NCI-H1048 (cell line): ENCODE measurements around the gene SLC35E1.
"Not testable (repeated sequence)": the region's sequence is repeated elsewhere in the genome, so short reads cannot be mapped to it uniquely, and the experiment has no call there.

ENCODE experiments used
- DNase-seq: peaks from one replicate; lab custom pipeline; 2025; lab: John Stamatoyannopoulos, UW

Gene SLC35E1

GRCh38 chr19:16543734-16544133, 28.5 kb downstream of the SLC35E1 start:
- DNase-seq = not testable (repeated sequence)

- DNase-seq = no peak
Measured at GRCh38 chr19:16542910-16543472, 29.2 kb downstream of the SLC35E1 start.

GRCh38 chr19:16542045-16542909, 29.9 kb downstream of the SLC35E1 start, which contains the start of gene CHERP:
TSS of gene CHERP (minus strand) at chr19:16542437. CDS start at chr19:16542378, 59 bp downstream.
- DNase-seq = peak; percentile 82

DNA sequence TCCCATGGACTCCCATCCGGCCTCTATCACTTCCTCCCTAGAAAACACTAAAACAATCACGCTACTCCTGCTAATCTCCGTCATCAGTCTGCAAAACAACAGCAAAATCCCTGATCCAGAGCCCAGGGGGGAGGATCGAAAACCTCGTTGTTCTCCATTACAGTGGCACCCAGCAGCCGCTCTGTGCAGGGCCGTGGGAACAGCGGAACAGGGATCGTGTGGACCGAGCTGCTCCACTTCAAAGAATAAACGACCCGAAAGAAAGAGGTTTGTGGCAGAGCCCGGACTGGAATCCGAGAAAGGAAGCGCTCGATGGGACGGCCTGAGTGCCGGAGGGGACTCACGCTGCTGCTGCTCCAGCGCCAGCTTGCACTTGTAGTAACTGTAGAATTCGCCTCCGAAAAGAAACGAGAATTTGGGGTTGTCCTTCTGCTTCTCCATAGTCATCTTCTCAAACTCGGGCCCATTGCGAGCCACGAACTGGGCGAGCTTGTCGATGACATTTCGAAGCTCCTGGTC, 30.6 kb downstream of the SLC35E1 start:
- no peak for DNase-seq

DNA sequence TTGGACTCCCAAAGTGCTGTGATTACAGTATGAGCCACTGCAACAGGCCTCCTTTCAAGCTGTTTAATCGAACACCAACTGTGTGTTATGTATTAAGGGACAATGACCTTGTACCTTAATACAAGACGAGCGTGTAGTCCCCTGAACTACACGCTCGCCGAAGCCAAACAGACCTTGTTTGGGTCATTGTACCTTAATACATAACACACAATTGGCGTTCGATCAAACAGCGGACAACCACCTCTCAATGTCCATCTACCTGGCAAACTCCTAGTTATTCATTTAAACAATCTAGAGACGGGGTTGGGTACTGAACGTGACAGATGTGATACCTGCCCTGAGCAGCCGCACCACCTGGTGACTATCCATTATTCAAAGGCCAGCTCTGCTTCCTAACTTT, 31.3 kb downstream of the SLC35E1 start:
- DNase-seq = no peak

GRCh38 chr19:16537111-16537510, 35.1 kb downstream of the SLC35E1 start:
- DNase-seq = no peak

GRCh38 chr19:16536130-16536529, 36.1 kb downstream of the SLC35E1 start:
- DNase-seq = no peak

DNA sequence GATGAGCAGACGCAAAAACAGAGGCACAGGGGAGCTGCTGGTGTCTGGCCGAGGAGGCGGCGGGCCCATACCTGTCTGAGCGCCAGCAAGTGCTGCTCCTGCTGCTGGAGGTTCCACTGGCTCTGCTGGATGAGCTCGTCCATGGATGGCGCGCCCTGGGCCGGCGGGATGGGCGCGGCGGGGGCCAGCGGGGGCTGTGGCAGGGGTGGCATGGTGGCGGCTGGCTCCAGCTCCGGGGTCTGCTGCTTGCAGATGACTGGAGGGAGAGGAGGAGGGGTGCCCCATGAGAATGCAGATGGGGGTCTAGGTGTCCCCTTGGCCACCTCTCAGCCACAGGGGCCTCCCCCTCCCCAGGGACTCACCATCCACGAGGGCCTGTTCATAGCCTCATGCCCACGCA, 36.8 kb downstream of the SLC35E1 start:
- no peak for DNase-seq

DNA sequence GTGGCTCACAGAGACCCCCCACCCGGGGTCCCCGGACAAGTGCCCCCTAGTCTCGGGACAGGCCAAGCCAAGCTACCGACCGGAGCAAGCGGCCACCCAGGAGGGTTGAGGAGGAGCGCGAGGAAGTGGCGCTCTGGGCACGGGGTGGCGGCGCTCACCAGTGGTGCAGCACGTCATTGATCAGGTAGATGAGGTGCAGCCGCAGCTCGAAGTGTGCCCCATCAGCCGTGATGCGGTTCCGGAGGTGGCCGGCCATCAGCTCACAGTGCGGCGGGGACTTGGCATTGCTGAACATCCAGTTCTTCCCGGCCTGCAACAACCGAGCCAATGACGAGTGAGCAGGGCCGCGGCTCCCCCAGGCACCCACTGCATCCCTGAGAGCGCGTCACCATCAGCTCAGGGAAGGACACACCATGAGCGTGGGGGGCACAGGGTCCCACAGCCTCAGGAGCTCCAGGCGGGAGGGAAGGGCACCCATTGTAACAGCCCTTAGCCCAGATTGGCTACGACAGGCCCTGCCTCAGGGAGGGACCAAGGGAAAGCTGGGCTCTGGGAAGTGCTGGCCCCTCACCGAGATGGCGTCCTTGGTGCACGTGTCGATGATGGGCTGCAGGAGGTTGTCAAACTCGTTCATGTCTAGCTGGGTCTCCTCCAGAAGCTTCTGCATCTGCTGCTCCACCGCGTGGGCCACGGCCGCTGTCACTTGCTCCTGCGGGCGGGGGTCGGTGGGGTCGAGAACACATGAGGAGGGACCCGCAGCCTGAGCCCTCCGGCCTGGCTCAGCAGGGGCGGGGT, 39.6 kb downstream of the SLC35E1 start:
- DNase-seq = no peak

- no peak for DNase-seq
Measured at GRCh38 chr19:16531380-16531669, 40.9 kb downstream of the SLC35E1 start.

DNA sequence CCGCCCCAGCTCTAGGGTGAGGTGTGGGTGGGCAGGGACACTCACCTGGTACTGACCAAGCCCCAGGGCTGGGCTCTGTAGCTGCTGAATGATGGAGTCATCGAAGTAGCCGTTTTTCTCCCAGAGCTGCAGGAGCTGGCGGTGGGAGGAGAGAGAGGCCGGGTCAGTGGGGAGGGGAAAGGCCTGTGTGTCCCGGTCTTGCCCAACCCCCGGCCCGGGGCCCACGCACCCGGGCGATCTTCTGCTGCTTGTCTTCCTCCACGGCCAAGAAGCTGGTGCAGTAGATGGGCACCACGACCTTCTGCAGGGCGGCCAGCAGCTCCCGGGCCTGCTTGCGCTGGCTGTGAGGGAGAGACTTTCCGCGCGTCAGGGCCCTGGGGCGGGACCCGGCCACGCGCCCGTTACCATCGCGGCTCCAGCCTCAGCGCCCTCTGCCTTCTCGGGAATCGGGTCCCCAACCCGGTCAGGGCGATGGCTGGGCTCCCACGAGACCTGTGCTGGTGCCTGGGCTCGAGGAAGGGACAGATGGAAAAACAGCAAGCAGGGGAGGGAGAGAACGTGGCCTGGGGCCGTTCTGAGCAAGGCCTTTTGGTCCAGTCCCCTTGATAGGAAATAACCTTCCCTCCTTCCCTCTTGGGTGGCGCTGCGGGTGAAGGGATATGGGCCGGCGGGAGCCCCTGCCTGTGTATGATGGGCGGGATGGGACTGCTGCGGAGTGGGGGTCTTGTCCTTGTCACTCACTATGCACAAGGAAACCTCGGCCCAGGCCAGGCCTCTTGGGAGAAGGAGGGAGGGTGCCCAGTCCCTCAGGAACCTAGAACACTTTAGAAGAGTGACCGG, 41.5 kb downstream of the SLC35E1 start:
- DNase-seq = no peak

GRCh38 chr19:16529466-16530144, 42.6 kb downstream of the SLC35E1 start:
- DNase-seq = no peak

DNA sequence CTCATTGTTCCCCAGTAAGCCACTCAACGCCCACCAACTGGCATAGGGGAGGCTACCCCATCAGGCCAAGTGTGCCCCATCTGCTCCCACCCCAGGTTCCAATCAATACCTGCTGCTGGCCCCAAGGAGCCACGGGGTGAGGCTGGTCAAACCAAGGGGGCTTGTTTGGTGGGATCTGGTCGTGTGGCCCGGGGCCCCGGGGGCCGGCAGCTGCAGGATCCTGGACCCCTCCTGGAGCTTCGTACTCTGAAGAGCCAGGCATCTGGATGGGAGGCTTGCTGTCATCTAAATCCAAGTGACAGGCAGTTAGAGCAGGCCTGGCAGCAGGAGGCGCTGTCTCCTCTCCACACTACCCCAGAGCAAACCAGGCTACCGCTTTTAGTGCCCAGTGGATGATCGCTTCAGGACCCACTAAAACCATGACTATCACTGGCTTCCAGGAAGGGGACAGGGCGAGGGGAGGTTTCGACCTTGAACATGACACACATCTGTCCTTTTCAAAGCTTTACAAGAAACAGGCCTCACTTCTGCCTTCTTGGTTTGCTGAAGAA, 44.2 kb downstream of the SLC35E1 start:
- DNase-seq = no peak

DNA sequence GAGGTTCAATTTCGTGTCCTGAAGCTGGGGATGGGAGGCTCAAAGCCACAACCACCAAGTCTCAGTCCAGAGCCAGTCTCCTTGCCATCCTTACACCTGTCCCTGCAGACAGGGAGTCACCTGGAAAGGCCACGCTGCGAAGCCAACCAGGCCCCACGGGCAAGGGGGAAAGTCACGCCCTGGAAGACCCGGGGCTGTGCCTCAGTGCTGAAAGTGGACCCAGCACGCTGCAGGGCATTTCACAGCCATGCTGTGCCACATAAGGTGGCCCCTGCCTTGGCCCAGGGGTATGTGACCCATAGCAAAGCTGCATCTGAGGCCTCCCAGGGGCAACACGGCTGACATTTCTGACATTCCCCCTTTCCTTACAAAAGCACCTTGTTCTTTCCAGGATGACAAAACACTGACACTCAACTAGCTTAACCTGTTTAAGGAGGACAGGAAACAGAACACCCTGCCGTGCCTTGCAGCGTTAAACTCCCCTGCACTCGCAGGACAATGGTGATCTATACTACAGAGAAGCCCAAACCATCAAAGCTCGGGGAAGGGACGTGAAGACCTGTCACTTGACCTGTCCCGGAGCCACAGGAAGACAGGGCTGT, 44.8 kb downstream of the SLC35E1 start:
- DNase-seq = no peak

DNA sequence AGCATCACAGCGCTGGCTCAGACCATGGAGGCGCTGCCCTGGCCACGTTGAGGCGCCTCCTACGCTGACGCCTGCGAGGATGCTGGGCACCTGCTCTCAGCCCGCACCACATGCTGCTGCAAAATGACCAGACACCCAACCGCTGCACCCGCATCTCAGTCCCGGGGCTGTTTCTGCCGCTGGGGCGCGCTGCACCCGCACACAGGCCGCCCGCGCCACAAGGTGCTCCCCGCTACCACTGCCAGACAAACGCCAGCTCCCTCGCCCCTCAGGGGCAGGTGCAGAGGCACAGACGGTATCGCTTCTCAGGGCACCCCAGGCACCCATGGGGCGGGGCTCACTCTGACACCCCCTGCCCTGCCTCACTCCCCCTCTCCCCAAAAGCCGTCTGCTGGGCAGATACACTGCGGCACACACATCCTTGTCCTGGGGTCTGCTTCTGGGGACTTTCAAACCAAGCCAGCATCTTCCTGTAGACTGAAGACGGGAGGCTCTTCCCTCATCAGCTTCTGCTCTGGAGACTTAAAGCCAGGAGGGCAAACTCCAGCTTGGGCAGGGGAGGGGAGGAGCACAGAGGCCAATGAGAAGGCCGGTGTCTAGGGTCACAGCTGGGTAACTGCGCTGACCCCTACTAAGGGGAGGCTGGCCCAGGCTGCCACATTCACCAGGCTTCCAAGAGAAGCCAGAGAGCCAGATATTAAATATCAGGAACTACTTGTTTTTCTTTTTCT, 46.3 kb downstream of the SLC35E1 start:
- no peak for DNase-seq

DNA sequence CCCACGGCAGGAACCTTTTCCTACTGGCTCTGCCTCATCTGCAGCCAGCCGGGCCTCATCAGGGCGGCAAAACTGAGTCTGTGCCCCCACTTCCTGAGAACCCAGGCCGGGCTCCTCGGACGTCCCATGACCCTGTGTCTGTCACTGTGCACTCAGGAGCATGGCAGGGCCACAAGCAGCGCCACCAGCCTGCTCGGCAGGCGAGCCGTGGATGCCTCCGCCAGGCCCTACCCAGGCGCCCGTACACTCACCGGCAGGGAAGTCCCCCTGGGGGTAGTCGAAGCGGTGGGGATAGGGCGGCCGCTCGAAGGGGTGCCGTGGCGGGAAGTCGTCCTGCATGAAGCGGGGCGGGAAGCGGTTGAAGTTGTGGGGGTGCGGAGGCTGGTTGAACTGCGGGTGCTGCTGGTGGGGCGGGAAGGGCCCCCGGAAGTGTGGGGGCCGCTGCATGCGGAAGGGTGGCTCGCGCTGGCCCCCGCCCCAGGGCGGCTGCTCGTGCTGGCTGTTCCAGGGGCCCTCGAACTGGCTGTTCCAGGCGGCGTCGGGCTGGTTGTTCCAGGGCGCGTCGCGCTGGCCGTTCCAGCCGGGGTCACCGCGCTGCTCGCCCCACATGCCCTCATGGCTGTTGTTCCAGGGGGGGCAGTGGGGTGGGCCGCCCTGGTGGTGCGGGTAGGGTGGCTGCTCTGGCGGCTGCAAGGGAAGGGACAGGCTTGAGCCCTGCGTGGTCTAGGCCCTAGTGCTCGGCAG, 47.1 kb downstream of the SLC35E1 start:
- no peak for DNase-seq

DNA sequence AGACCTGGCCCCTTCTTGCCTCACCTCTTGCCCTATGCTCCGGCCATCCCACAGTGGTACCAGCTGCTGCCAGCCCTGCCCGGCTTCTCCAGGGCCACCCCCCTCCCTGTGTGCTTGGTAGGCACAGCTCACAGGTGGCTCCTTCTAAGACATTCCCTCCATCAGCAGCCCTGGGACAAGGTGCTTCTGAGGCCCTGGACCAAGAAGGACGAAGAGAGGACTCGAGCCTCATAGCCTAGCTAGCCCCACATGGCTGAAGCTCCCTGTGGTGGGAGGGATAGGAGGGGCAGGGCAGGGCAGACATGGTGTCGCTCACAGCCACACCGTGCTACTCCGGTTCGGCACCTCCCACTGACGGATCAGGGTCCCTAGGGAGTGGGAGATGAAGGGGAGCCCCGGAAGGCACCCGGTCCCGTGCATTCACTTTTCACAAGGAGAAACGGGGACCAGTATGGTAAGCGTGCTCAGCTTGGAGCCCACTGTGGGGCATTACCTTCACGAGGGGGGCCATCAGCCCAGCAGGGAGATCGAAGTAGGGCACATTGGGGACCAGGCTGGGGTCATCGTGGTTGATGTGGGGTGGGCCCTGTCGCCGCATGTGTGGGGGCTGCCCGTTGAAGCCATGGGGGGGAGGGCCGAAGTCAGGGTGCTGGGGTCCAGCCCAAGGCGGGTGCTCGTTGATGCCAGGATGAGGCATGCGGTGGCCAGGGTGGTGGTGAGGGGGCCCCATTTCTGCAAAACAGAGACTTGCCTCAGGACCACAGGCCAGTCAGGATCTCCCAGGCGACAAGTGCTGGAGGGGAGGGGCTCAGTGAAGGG, 49.4 kb downstream of the SLC35E1 start:
- DNase-seq = no peak

DNA sequence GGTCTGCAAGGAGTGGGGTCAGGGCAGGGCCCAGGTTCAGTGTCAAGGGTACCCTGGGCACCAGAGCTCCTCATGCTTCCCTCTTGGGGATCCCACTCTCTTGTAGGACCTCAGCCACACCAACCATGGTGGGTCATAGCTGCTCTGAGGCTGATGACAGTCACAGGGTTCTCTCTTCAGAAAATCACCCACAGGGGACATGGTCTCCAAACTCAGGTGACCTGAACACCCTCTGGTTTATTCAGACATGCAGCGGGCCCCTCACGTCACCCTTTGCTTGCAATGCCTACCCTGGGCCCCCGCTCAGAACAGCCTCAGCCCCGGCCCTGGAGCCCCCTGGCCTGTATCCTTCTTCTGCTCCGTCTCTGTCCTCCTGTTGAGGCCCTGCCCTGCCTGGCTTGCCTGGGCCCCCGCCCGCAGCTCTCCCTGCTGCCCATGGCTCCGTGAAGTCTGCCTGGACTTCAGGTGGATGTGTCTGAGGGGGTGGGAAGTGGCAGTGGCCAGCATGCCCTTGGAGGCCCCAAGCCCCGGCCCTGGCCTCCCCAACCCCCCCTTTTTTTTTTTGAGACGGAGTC, 50.4 kb downstream of the SLC35E1 start:
- DNase-seq = no peak
